Osteocyte (in vitro differentiated cells): ENCODE data around the gene MEIS1. TPM values are rescaled to one million over a fixed set of nuclear protein-coding genes. Genes with fewer than 3 reads are reported as not detected.
"Not testable (repeated sequence)": the region's sequence is repeated elsewhere in the genome, so short reads cannot be mapped to it uniquely, and the experiment has no call there.

ENCODE experiments used
- DNase-seq: peaks from one replicate; pipeline ENCODE4 v3.0.0; 2021; ENCODE audit warnings: mixed read lengths; ENCODE audit not compliant: unreplicated experiment; ENCODE audit errors: extremely low spot score
- H3K27ac Mint-ChIP-seq: one replicate; pipeline ENCODE4 v1.8.0; 2021; ENCODE audit warnings: mild to moderate bottlenecking, mixed read lengths; ENCODE audit not compliant: unreplicated experiment
- H3K27me3 Mint-ChIP-seq: one replicate; pipeline ENCODE4 v1.8.0; 2021; ENCODE audit warnings: mixed read lengths; ENCODE audit not compliant: unreplicated experiment
- H3K36me3 Mint-ChIP-seq: one replicate; pipeline ENCODE4 v1.8.0; 2021; ENCODE audit warnings: mixed read lengths; ENCODE audit not compliant: unreplicated experiment
- H3K4me1 Mint-ChIP-seq: one replicate; pipeline ENCODE4 v1.8.0; 2021; ENCODE audit warnings: mixed read lengths; ENCODE audit not compliant: unreplicated experiment
- H3K4me3 Mint-ChIP-seq: one replicate; pipeline ENCODE4 v1.8.0; 2021; ENCODE audit warnings: mild to moderate bottlenecking, moderate library complexity, mixed read lengths; ENCODE audit not compliant: unreplicated experiment
- H3K9me3 Mint-ChIP-seq: one replicate; pipeline ENCODE4 v1.8.0; 2021; ENCODE audit warnings: mixed read lengths; ENCODE audit not compliant: unreplicated experiment
- CTCF ChIP-seq: fragments of 200-600 bp; sonication (generic); IDR thresholded peaks from 2 replicates; pipeline ENCODE4 v1.5.0; 2021; ENCODE audit warnings: antibody characterized with exemption, mild to moderate bottlenecking, moderate library complexity
- total RNA-seq: library from RNA; stranded (reverse); gene quantifications from 2 replicates; pipeline ENCODE4 v1.2.1, GENCODE V29; 2021

The MEIS1 gene
- total RNA-seq, 1 donor from 2014 or later = 0.86 TPM

GRCh38 chr2:66472225-66472843, 37.4 kb downstream of the MEIS1 start:
- H3K27ac Mint-ChIP-seq = no peak overlapping the region
- peaks cover 3% of the 10 kb centered on the region for H3K27me3 Mint-ChIP-seq
- no peak overlapping the region for H3K4me3 Mint-ChIP-seq

GRCh38 chr2:66477135-66477842, 42.4 kb downstream of the MEIS1 start:
- Mint-ChIP-seq H3K4me1 (no peaks in the 10 kb centered on the region), H3K27ac (no peak overlapping the region), H3K27me3 (no peaks in the 10 kb centered on the region), H3K4me3 (no peak overlapping the region), H3K36me3 (no peaks in the 10 kb centered on the region), H3K9me3 (no peaks in the 10 kb centered on the region)
- no peak for TF ChIP-seq CTCF
- no peak for DNase-seq

More at GRCh38 chr2:66472225-66472843, 37.4 kb downstream of the MEIS1 start:
- no peaks in the 10 kb centered on the region for H3K9me3 Mint-ChIP-seq
- no peak for TF ChIP-seq CTCF
- H3K4me1 Mint-ChIP-seq = no peaks in the 10 kb centered on the region
- DNase-seq = no peak
- no peaks in the 10 kb centered on the region for H3K36me3 Mint-ChIP-seq

GRCh38 chr2:66478299-66478698, 43.4 kb downstream of the MEIS1 start:
- H3K27me3 Mint-ChIP-seq = no peaks in the 10 kb centered on the region
- no peaks in the 10 kb centered on the region for H3K36me3 Mint-ChIP-seq
- no peak for TF ChIP-seq CTCF
- DNase-seq = no peak
- H3K4me1 Mint-ChIP-seq = no peaks in the 10 kb centered on the region
- no peaks in the 10 kb centered on the region for H3K9me3 Mint-ChIP-seq
- no peak overlapping the region for H3K27ac Mint-ChIP-seq
- H3K4me3 Mint-ChIP-seq = no peak overlapping the region

DNA sequence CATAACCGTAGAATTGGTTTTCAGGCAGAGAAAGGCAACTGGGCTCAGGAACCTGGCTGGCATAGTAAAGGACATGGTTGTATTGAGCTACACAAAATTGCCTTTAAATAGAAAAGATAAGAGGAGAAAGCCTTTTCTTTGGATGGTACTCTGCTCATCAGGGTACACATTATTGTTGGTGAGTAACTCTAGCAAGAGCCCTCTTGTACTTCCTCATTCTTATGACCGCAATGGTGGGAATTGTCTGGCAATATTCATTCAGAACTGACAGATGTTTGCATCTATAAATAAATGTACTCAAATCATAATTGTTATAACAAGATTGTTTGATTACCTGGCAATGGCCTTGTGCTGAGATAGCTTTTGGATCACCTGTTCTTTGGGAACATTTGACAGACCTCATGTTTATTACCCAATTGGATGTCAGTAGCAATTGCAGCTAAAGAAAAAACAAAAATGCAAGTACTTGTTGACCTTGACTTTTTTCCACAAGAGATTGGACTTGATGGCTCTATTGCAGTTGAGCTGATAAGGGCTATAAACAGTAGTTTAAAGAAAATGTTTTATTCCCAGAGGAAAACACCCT, 43.9 kb downstream of the MEIS1 start:
- H3K9me3 Mint-ChIP-seq = peaks cover 4% of the 10 kb centered on the region
- no peak overlapping the region for H3K27ac Mint-ChIP-seq
- H3K27me3 Mint-ChIP-seq = no peaks in the 10 kb centered on the region
- DNase-seq = no peak
- H3K36me3 Mint-ChIP-seq = no peaks in the 10 kb centered on the region
- H3K4me3 Mint-ChIP-seq = no peak overlapping the region
- TF ChIP-seq CTCF = no peak
- H3K4me1 Mint-ChIP-seq = no peaks in the 10 kb centered on the region

GRCh38 chr2:66481100-66481549, 46.2 kb downstream of the MEIS1 start:
- Mint-ChIP-seq H3K27ac (no peak overlapping the region), H3K36me3 (no peaks in the 10 kb centered on the region)

DNA sequence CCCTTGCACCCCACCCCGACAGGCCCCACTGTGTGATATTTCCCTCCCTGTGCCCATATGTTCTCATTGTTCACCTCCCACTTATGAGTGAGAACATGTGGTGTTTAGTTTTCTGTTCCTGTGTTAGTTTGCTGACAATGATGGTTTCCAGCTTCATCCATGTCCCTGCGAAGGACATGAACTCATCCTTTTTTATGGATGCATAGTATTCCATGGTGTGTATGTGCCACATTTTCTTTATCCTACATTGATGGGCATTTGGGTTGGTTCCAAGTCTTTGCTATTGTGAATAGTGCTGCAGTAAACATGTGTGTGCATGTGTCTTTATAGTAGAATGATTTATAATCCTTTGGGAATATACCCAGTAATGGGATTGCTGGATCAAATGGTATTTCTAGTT, 50.3 kb downstream of the MEIS1 start:
- H3K9me3 Mint-ChIP-seq, H3K36me3 Mint-ChIP-seq, H3K4me1 Mint-ChIP-seq, DNase-seq, H3K27me3 Mint-ChIP-seq, H3K27ac Mint-ChIP-seq, H3K4me3 Mint-ChIP-seq: not testable (repeated sequence)

More at GRCh38 chr2:66481100-66481549, 46.2 kb downstream of the MEIS1 start:
- H3K4me3 Mint-ChIP-seq = no peak overlapping the region
- DNase-seq = no peak
- H3K4me1 Mint-ChIP-seq = no peaks in the 10 kb centered on the region
- TF ChIP-seq CTCF = no peak
- H3K27me3 Mint-ChIP-seq = no peaks in the 10 kb centered on the region
- H3K9me3 Mint-ChIP-seq = peaks cover 4% of the 10 kb centered on the region
